Osteoblast (primary cell): ENCODE data around the gene INCENP. TPM values are rescaled to one million over a fixed set of nuclear protein-coding genes. Genes with fewer than 3 reads are reported as not detected.

Experiments used
- DNase-seq: peaks from one replicate; pipeline ENCODE4 v3.0.0; 2011; ENCODE audit warnings: low spot score, mixed read lengths; ENCODE audit not compliant: insufficient read length; ENCODE audit errors: missing footprints
- H2AFZ ChIP-seq: 2 replicates; pipeline ENCODE4 v1.6.0; 2011; ENCODE audit warnings: mild to moderate bottlenecking, low read length
- H3K27ac ChIP-seq: 2 replicates; pipeline ENCODE4 v1.5.1; 2011; ENCODE audit warnings: mild to moderate bottlenecking, low read depth, low read length, moderate library complexity
- H3K27me3 ChIP-seq: 2 replicates; pipeline ENCODE4 v1.6.0; 2012; ENCODE audit warnings: mild to moderate bottlenecking, control low read depth, inconsistent platforms, low read length, moderate library complexity; ENCODE audit not compliant: insufficient read depth
- H3K36me3 ChIP-seq: 2 replicates; pipeline ENCODE4 v1.5.1; 2011; ENCODE audit warnings: mild to moderate bottlenecking, low read length, control low read depth, moderate library complexity; ENCODE audit not compliant: insufficient read depth
- H3K4me1 ChIP-seq: 2 replicates; pipeline ENCODE4 v1.5.1; 2011; ENCODE audit warnings: mild to moderate bottlenecking, low read length, control low read depth, moderate library complexity; ENCODE audit not compliant: insufficient read depth
- H3K4me2 ChIP-seq: 2 replicates; pipeline ENCODE4 v1.6.0; 2011; ENCODE audit warnings: mild to moderate bottlenecking, low read length; ENCODE audit not compliant: insufficient read depth
- H3K4me3 ChIP-seq: fragments of 200-600 bp; sonication (generic); 3 replicates; pipeline ENCODE4 v1.5.1; 2012; ENCODE audit warnings: mild to moderate bottlenecking, low read length, inconsistent platforms; ENCODE audit not compliant: insufficient read depth
- H3K79me2 ChIP-seq: 2 replicates; pipeline ENCODE4 v1.6.0; 2012; ENCODE audit warnings: mild to moderate bottlenecking, low read length, control low read depth, inconsistent platforms; ENCODE audit not compliant: insufficient read depth
- H3K9me3 ChIP-seq: 2 replicates; pipeline ENCODE4 v1.5.1; 2011; ENCODE audit warnings: low read depth, low read length, control low read depth
- H4K20me1 ChIP-seq: 2 replicates; pipeline ENCODE4 v1.6.0; 2012; ENCODE audit warnings: mild to moderate bottlenecking, low read length, control low read depth; ENCODE audit not compliant: insufficient read depth
- total RNA-seq: library from RNA; depleted of rRNA; stranded (reverse); fragments of >200 nt; gene quantifications from 2 replicates; pipeline ENCODE4 v1.2.3, GENCODE V29; 2012
- TF ChIP-seq, protein P1 (sequence below): IDR thresholded peaks from 2 replicates; pipeline ENCODE4 v1.5.1; 2011; ENCODE audit warnings: mild to moderate bottlenecking, low read depth, low read length, moderate library complexity; ENCODE audit errors: extremely low read depth

INCENP gene
- total RNA-seq, 1 donor = 8.7 TPM

DNA sequence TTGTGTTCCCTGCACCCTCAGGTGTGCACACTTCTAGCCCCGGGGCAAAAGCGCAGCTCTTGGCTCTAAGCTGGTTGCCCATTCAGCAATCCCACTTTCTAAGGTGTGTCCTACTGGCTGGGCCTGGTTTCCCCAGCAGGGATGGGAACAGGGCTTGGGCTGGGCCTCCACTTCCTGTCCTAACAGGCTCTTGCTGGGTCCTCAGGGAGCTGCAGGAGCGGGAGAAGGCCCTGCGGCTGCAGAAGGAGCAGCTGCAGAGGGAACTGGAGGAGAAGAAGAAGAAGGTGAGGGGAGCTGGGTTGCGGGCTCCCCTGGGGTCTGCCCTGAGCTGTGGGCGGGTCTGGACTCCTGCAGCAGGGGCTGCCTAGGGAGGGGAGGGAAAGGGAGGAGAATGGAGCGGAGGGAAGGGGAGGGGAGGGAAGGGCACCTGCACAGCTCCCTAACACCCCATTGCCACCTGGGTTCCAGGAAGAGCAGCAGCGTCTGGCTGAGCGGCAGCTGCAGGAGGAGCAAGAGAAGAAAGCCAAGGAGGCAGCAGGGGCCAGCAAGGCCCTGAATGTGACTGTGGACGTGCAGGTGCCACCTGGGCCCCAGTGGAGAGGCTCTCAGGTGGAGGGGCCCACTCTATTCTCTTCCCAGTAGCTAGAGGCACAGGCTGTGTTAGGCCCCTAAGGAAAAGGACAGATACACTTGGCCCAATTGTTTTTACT is 24.6 kb downstream of the INCENP start:
- no peak for DNase-seq
- Histone ChIP-seq H3K79me2 (no peaks in the 10 kb centered on the region), H3K27ac (no peak overlapping the region), H3K9me3 (no peaks in the 10 kb centered on the region), H3K4me1 (no peaks in the 10 kb centered on the region), H3K36me3 (peaks cover 60% of the 10 kb centered on the region), H3K4me2 (no peak overlapping the region), H2AFZ (no peak overlapping the region), H3K27me3 (no peaks in the 10 kb centered on the region), H4K20me1 (no peaks in the 10 kb centered on the region), H3K4me3 (no peak overlapping the region)
- TF ChIP-seq, protein P1, sequence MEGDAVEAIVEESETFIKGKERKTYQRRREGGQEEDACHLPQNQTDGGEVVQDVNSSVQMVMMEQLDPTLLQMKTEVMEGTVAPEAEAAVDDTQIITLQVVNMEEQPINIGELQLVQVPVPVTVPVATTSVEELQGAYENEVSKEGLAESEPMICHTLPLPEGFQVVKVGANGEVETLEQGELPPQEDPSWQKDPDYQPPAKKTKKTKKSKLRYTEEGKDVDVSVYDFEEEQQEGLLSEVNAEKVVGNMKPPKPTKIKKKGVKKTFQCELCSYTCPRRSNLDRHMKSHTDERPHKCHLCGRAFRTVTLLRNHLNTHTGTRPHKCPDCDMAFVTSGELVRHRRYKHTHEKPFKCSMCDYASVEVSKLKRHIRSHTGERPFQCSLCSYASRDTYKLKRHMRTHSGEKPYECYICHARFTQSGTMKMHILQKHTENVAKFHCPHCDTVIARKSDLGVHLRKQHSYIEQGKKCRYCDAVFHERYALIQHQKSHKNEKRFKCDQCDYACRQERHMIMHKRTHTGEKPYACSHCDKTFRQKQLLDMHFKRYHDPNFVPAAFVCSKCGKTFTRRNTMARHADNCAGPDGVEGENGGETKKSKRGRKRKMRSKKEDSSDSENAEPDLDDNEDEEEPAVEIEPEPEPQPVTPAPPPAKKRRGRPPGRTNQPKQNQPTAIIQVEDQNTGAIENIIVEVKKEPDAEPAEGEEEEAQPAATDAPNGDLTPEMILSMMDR = no peak

DNA sequence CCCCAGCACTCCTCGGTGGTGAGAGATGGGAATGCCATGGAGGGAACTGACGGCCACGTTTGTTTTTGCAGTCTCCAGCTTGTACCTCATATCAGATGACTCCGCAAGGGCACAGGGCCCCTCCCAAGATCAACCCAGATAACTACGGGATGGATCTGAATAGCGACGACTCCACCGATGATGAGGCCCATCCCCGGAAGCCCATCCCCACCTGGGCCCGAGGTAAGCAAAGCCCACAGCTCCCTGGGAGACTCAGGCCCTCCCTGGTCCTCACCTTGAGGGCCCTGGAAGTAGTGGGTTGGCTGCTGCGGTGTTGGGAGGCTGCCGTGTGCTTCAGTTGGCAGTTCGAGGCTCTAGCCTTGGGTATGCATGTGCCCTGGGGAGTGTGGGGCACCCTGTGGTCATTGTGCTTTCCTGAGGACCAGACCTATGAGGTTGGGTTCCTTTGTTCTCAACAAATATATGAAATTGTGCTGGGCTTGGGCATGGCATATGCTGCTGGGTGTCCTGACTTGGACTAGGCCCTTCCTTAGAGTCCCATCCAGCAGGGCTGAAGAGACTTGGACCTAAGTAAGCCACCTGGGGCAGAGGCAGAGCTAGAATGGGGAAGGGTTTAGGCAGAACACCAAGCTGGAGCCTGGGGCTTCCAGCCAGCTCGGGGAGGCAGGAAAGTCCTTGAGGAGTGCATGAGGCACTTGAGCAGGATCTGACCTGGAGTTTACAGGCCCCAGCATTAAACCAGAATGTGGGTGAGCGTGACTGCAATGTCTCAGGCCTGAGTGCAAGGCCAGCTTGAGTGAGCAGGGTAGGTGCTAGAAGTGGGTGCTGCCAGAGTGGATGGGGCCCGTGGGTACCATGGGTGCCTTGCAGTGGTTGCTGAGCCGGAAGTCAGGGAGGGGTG is 26.4 kb downstream of the INCENP start:
- Histone ChIP-seq H4K20me1 (no peaks in the 10 kb centered on the region), H2AFZ (no peak overlapping the region), H3K4me3 (no peak overlapping the region), H3K27me3 (no peaks in the 10 kb centered on the region), H3K4me2 (no peak overlapping the region), H3K79me2 (no peaks in the 10 kb centered on the region), H3K27ac (no peak overlapping the region), H3K36me3 (peaks cover 55% of the 10 kb centered on the region), H3K4me1 (no peaks in the 10 kb centered on the region), H3K9me3 (no peaks in the 10 kb centered on the region)
- peak; percentile 21 for DNase-seq
- TF ChIP-seq, protein P1 = no peak

DNA sequence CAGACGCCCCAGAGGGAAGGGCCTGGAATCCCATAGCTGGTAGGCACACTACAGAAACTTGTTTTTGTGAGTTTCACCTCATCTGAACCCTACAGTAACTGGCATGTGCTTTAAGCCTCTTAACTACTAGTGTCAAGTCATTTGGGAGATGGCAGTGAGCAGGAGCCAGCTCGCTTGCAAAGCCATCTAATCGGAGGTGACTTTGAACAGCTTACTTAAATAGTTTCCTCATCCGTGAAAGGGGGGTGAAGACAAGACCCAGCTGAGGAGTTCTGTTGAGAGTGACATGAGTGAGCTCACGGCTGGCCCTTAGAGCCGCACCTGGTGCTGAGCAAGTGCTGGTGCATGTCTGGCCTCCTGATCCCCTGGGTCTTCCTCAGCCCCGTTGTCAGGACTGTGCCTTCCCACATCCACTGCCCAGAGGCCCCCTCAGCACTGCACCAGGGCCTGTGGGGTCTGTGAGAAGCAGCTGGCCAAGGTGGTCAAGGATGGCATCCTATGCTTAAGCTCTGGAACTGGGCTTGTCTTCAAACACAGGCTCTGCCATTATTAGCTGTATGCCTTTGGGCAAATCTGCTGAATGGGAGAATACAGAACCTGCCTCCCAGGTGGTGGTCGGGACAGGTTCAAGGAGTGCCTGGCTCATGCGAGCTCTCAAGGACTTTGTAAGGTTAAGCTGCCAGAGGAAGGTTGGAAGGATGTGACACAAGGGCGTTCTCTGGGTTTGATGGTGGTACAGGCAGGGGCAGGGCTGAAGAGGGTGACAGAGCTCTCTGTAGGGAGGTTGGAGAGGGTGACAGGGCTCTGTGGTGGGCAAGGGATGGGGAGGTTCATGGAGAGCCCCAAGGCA is 27.3 kb downstream of the INCENP start:
- no peaks in the 10 kb centered on the region for H3K4me1 ChIP-seq

More for the DNA sequence above, 27.3 kb downstream of the INCENP start:
- Histone ChIP-seq H4K20me1 (no peaks in the 10 kb centered on the region), H2AFZ (no peak overlapping the region), H3K36me3 (peaks cover 49% of the 10 kb centered on the region), H3K27me3 (no peaks in the 10 kb centered on the region), H3K4me3 (no peak overlapping the region), H3K4me2 (no peak overlapping the region), H3K9me3 (no peaks in the 10 kb centered on the region), H3K27ac (no peak overlapping the region), H3K79me2 (no peaks in the 10 kb centered on the region)
- DNase-seq = peak; percentile 25
- TF ChIP-seq, protein P1 = no peak
